T-helper 1 cell treated with Interleukin-12 subunit alpha and Interleukin-12 subunit beta and Interleukin-4 antibody, amounts not matched to agents 30 ng/mL and 1 ng/mL, for 36 hours (primary cell): ENCODE results near the gene TPRKB. TPM values are rescaled to one million over a fixed set of nuclear protein-coding genes. Genes with fewer than 3 reads are reported as not detected.
"Not testable (repeated sequence)": the region's sequence is repeated elsewhere in the genome, so short reads cannot be mapped to it uniquely, and the experiment has no call there.

ENCODE experiments used
- intact Hi-C: fragments of 100-400 bp; cut with micrococcal nuclease; formaldehyde crosslinking; loops from one replicate; pipeline ENCODE4 v1.15.1; 2024
- total RNA-seq: library from RNA; stranded (reverse); gene quantifications from 2 replicates; pipeline ENCODE4 v1.2.3, GENCODE V29; 2022

The TPRKB gene
- 31.8 and 32.5 TPM in 2 replicates for total RNA-seq

DNA sequence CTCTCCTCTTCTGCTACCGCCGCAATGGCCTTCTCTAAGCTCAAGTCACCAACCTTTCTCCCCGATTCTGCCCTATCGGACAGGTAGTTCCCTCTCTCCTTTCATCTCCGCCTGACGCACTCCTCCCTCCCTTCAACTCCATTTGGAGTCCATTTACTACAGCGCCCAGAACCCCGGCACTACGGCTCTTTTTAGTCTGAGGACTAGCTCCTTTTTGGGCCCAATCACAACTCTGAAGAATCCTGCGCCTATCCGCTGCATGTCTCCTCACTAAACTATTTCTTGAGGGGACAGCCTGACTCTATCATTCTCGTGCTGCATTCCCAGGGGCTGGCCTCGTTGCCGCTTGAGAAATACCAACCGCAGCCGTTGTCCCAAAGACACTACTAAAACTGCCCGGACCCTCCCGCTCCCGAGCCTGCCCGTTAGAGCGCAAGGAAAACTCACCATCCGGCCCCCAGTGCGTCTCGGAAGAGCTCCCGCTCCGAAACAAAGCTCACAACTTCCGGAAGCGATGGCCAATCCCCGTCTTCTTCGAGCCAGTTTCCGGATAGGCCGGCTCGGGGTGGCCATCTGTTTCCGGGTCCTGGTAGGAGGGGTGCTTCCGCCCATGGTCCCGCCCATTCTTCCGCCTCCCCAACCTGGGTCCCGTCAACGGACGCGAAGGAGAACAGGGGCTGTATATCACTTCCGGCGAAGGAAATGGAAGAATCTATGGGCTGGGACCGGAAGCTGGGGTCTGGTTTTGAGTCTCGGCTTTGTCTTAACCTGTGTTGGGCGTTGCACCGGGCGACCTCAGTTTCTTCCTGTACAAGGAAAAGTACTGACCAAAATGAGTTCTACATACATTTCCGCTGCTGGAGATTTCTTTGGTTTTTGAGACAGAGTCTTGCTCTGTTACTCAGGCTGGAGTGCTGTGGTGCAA lies at the start of gene TPRKB:
Gene TPRKB, minus strand, starts transcription at position 491 of the 925 bp plus-strand sequence. CDS start 2,776 bp downstream, outside the sequence.
- intact Hi-C loops, result loop anchor here (1.0 to 10.0 kb wide), 22 partner anchors 40 to 1908 kb away; partner anchors contain the start of genes ALMS1, AUP1, C2orf81 and CCT7

DNA sequence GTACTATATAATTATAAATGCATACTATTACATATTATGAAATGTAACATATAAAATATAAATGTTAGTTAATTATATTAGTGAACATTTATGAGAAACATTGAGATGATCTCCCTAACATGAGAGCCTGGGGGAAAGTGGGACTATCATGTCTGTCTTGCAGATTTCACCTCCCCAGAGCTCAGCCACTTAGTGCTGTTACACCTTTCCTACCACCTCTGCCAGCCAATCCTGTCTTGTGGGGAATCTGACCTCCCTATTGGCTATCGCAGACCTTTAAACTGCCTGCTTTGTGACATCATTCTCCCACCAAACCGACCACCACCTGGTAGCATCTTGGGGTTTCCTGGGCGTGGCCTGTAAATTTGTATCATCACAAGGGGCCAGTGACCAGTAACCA lies 46.7 kb upstream of the TPRKB start, which contains the start of gene C2orf78:
Gene C2orf78, plus strand, starts transcription at position 301 of the 400 bp plus-strand sequence. CDS start 127 bp downstream, outside the sequence.
- intact Hi-C loops, result not testable (repeated sequence)

DNA sequence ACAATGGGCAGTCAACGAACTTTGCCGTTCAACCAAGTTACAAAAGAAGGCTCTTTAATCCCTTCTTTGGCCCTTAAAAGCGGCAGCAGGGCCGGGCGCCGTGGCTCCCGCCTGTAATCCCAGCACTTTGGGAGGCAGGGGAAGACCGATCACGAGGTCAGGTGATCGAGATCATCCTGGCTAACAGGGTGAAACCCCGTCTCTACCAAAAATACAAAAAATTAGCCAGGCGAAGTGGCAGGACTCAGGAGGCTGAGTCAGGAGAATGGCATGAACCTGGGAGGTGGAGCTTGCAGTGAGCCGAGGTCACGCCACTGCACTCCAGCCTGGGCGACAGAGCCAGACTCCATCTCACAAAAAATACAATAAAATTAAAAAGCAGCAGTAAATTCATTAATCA lies 46.3 kb upstream of the TPRKB start:
- intact Hi-C loops, result not testable (repeated sequence)

DNA sequence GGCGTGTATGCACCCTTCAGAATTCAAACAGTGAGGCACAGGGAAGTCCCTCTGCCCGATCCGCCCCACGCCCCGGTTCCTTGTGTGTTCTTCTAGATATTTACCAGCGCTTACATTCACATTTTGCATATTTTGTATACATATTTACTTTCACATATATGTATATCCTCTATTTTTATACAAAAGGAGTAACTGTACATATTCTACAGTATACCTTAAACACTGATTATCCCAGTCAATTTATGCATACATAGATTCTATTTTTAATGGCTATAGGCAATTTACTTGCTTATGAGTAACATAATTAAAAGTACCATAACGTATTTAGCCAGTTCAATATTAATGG lies 43.1 kb upstream of the TPRKB start:
- intact Hi-C loops, result loop anchor here (1.0 kb wide), 5 partner anchors 43 to 418 kb away; partner anchors contain the start of genes MTHFD2 and TPRKB

DNA sequence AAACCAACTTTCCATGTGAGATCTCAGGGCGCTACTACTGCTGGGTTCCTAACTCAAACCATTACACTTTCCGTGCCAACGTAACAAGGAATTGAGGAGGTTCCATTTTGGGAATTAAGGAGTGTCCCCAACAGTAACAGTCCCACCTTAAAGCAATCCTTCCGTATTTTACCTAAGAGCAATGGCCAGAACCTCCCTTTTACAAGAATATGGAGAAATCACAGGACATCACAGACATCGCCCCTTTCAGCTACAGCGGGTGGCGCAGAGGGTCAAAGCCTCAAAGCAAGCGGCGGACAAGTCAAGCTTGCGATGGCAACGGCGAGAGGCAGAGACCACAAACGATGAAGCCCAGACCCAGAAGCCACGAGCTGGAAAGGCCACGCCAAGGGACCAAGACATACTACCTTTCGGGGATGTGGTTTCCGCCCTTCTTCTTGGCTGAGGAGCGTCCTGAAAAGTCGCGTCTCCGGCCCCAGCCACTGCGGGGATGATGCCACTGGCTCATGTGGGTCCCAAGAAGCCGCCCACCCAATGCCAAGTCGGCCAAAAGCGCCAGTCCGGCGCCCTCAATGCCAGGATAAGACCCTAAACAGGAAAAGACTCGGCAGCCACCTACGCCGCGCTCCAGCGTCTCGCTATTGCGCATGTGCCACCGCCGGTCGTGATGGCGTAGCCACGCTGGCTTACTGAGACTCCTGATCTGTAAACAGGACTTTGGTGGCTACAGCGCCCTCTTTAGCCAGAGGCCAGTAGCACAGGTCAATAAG lies 42.5 kb upstream of the TPRKB start, which contains the start of gene DUSP11:
Gene DUSP11, minus strand, starts transcription at position 637 of the 770 bp plus-strand sequence. Its CDS starts 129 bp downstream, at position 508.
- intact Hi-C loops, result loop anchor here (1.0 kb wide), 5 partner anchors 42 to 419 kb away; partner anchors contain the start of genes MTHFD2 and TPRKB

DNA sequence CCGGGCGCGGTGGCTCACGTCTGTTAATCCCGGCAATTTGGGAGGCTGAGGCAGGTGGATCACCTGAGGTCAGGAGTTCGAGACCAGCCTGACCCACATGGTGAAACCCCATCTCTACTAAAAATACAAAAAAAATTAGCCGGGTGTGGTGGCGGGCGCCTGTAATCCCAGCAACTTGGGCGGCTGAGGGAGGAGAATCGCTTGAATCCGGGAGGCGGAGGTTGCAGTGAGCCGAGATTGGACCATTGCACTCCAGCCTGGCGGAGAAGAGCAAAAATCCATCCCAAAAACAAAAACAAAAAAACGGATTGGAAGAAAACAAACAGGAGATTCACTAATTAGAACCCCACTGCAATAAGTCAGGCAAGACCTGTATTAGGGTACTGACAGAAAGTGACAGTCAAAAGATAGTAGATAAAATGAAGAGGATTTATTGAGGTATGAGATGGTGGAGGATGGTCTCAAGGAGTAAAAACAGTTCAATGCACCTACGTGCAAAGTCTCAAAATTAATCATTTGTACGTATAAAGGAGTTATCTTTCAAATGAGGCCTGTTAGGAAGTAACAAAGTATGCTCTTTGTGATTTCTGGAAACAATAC lies 41.8 kb upstream of the TPRKB start:
- intact Hi-C loops, result not testable (repeated sequence)

DNA sequence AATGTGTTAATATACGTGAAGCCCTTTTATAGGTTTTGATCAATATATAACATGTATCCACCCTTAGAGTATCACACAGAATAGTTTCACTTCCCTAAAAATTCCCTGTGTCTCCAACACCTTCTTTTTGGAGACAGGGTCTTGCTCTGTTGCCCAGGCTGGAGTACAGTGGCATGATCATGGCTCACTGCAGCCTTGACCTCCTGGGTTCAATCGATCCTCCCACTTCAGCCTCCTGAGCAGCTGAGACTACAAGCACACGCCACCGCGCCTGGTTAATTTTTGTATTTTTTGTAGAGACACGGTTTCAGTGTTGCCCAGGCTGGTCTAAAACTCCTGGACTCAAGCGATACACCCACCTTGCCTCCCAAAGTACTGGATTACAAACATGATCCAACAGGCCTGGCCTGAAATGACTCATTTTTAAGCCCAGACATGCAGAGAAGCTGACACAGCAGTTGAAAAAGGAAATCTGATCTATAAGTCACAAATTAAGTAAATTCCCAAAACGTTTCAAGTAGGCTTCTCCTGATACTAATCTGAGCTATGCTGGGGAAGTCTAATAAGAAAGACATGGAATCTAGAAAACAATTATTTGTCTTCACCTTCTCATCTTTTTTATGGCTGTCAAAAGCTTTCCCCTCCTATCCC lies 39.8 kb upstream of the TPRKB start:
- intact Hi-C loops, result loop anchor here (2.0 kb wide), 1 partner anchor 40 kb away; the partner anchor contains the start of gene TPRKB

DNA sequence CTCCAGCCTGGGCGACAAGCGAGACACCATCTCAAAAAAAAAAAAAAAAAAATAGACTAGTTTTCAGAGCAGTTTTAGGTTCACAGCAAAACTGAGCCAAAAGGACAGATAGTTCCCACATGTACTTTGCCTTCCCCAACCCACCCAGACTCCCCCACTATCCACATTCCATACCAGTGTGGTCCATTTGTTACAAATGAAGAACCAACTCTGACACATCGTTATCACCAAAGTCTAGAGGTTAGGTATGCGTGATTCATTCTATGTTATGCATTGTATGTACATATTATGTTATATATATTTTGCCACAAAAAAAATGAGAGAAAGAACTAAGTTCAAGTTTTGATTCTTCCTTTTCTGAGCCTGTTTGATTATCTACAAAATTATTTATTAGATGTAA lies 39.2 kb upstream of the TPRKB start:
- intact Hi-C loops, result loop anchor here (2.0 kb wide), 1 partner anchor 40 kb away; the partner anchor contains the start of gene TPRKB

DNA sequence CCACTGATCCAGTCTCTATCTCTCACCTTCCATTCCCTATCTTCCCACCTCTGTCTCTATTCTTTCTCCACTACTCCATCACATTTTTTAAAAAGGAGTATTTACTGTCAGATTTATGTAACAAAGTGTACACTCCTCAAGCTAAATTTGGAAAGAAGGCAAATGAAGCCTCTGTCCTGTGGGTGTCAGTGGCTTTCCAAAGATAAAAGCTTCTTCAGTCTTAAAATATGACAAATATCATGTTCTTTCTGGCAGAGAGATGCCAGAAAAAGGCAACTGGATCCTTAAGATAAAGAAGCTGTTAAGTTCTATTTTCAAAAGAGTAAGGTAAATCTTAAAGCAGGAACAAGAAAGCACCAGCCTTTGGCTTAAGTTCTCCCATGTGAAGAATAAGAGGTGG lies 35.7 kb upstream of the TPRKB start:
- intact Hi-C loops, result no loop called here

DNA sequence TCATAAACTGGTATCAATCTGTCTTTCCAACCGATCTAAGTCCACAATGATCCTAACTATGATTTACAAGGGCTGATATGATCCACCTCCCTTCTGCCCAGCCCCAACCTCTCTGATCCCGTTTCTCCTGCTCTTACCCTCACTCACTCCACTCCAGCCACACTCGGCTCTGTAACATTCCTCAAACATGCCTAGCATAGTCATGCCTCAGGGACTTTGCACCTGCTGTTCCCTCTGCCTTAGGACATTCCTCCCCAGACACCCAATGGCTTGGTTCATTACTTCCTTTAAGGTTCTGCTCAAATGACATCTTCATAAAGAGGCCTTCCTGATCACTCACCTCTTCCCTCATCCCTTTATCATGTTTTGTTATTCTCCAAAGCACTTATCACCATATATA lies 33.6 kb upstream of the TPRKB start:
- intact Hi-C loops, result no loop called here

DNA sequence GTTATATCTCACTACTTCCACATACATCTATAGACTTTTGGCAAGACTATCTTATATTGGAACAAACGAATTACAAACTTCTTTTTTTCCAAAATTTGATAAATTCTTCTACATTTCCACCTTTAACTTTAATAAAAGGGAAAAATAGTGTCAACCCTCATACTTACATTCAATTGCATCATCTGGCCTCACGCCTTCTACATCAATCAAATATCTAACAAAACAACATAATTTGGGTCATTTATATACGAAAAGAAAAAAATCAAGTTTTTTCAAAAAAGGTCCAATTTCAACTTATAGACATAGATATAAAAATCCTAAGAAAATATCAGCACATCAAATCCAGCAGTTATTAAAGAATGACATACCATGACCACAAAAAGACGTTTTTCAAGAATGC lies 29.8 kb upstream of the TPRKB start:
- intact Hi-C loops, result no loop called here

DNA sequence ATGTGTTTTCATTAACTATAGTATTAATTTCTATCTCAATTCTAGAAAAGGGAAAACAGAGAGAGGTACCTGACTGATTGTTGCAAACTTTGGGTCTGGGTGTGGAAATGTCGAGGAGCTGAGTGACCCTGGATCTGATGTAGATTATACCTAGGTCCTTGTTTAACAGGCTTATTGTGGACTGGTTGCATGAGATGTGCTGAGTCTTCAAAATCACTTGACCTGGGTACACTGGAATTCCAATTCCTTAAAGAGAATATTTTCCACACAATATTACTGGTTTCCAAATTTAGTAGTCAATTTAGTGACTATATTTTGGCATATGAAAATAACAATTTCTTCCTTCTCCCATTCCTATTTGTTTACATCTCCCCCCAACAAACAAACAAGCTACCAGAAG lies 29.2 kb upstream of the TPRKB start:
- intact Hi-C loops, result no loop called here

DNA sequence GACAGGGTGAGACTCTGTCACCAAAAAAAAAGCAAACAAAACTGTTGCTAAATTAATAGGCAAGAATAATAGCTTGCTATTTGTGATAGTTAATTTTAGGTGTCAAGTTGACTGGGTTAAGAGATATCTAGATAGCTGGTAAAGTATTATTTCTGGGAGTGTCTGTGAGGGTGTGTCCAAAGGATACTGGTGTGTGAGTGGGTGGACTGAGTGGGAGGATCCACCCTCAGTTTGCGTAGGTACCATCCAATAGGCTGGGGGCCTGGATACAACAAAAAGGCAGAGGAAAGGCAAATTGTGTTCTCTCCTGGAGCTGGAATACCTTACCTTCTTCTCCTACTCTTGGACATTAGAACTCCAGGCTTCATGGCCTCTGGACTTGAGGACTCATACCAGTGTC lies 27.8 kb upstream of the TPRKB start:
- intact Hi-C loops, result no loop called here

DNA sequence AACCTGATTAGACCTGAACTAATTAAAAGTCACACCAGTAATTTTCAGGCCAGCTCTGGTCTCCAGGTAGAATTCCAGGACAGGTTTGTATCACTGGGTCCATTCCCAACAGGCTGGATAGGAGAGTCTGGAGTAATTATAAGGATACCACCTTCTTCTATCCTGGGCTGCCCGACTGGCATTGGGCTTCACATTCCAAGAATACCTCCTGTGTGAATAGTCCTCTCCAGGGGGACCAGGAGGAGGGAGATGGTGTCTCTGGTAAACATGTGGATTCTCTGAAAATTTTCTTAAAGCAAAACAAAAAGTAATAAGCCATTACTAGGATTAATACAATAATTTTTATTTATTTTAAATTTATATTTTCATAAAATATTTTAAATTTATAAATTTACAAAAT lies 25.4 kb upstream of the TPRKB start:
- intact Hi-C loops, result no loop called here

DNA sequence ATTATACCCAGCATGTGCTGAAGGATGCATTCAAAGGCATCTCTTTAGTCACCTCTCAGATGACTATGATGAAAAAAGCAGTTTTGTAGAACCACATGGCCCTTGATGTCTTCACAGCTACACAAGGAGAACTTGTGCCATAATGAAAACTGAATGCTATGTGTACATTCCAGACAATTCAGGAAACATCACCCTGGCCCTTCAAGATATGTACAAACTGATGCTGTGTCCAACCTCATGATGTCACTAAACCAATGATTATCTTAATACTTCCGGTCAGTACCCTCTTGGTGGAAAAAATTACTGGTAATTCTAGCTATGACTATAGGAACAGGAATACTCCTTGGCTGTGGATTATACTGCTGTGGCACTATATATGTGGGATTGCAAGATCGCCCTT lies 22.8 kb upstream of the TPRKB start:
- intact Hi-C loops, result no loop called here

DNA sequence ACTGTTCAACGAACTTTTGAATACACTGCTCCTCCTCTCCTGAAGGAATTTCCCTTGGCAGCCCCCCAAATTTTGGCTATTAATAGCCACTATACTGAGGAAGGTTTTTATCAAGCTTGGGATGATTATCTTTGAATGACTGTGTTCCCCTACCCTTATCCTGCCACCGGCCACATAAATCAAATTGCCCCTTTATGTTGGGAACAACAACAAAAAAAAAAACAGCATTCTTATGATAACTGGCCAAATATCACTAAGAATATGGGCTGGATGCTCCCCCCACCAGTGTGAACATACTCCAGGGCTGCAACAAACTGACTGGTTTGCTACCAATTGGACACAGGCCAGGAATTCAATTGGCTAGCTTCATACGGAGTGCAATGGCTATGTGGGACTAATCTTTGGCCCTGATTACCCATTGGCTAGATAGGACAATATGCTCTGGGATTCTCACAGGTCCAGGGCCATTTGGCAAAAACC lies 22.2 kb upstream of the TPRKB start:
- intact Hi-C loops, result no loop called here

DNA sequence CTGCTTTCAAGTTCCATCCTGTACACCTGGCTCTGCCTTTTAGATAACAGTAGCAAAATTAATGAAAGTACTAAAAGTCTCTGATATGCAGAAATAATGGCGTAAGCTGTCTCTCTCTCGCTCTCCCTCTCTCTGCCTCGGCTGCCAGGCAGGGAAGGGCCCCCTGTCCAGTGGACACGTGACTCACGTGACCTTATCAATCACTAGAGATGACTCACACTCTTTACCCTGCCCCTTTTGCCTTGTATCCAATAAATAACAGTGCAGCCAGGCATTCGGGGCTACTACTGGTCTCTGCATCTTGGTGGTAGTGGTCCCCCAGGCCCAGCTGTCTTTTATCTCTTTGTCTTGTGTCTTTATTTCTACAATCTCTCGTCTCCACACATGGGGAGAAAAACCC lies 17.2 kb upstream of the TPRKB start:
- intact Hi-C loops, result not testable (repeated sequence)

DNA sequence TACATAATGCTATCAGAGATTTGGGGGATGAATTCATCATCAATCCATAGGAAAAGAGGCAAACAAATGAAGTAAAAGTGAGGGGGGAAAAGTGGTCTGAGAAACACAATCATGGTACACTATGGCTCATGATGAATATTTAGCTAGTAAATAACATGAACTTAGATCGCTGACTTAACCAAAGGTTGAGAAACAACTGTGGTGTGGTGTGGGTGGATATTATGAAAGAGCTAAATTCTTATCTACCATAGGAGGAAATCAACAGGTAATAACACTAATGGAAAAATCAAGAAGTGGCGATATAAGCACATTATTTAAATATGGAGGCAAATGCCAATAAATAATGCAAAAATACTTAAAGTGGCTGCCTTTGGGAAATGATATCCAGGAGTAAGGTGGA lies 12.2 kb upstream of the TPRKB start:
- intact Hi-C loops, result no loop called here

DNA sequence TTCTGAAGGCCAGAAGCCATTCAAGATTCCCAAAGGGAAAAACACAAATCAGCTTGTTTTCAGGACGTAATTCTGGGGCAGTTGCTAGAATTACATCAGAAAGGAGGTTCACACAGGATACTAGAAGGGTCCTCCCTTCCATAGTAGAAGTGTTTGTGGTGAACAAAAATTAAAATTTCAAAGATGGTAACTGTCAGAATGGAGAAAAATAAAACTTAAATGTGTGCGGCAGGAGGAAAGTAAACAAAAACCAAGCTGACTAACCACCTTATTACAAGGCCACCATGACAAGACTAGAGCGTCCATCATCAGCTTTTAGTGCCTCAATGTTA lies 9.7 kb upstream of the TPRKB start:
- intact Hi-C loops, result no loop called here

DNA sequence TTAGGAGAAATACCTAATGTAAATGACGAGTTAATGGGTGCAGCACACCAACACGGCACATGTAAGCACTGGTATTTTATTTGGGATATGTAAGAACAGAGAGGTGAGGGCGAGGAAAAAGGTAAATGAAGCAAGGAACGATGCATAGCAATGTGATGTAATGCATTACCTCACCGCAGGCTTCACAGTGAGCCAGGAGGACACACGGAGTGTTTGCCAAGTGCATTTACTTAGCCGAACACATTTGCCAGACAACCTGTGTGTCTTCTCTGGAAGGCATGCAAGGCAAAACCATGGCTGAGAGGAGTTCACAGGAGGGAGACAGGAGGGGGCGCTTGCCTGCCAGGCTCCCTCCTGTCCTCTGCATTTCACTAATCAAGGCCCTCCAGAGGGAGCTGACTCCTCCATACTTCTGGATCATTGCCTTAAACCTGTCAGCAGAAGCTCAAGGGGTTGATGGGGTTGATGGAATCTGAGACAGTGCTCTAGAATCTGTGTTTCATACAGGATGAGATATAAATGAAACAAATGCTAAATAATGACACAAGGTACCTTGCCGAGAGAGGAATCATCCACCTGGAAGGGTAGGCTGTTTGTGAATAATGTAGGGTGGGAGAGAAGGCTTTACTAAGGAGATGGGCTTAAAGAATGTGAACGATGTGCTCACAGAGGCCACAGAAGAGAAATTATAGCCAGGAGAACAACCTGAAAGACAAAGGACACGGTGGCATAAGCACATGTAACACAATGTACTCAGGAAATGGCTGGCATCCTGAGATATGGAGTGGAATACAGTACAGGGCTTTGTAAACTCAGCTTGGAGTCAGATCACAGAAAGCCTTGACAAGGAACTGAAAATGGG lies 9.1 kb upstream of the TPRKB start:
- intact Hi-C loops, result no loop called here
